Activated naive CD8-positive, alpha-beta T cell (primary cell): ENCODE results near the gene PCSK4.

ENCODE experiments used
- H3K27ac Mint-ChIP-seq: one replicate; pipeline ENCODE4 v1.8.0; 2021; ENCODE audit warnings: mixed read lengths
- H3K27me3 Mint-ChIP-seq: one replicate; pipeline ENCODE4 v1.8.0; 2021; ENCODE audit warnings: mixed read lengths
- H3K36me3 Mint-ChIP-seq: one replicate; pipeline ENCODE4 v1.8.0; 2021; ENCODE audit warnings: mixed read lengths
- H3K4me1 Mint-ChIP-seq: one replicate; pipeline ENCODE4 v1.8.0; 2021; ENCODE audit warnings: low read depth, mixed read lengths
- H3K4me3 Mint-ChIP-seq: one replicate; pipeline ENCODE4 v1.8.0; 2021; ENCODE audit warnings: mild to moderate bottlenecking, mixed read lengths
- H3K9me3 Mint-ChIP-seq: one replicate; pipeline ENCODE4 v1.8.0; 2021; ENCODE audit warnings: low read depth, mixed read lengths

PCSK4 gene

GRCh38 chr19:1452802-1453524 lies 37.2 kb downstream of the PCSK4 start:
- no peak overlapping the region for H3K4me3 Mint-ChIP-seq
- no peaks in the 10 kb centered on the region for H3K9me3 Mint-ChIP-seq
- H3K36me3 Mint-ChIP-seq = no peaks in the 10 kb centered on the region
- peaks cover 20% of the 10 kb centered on the region for H3K4me1 Mint-ChIP-seq
- peaks cover 27% of the 10 kb centered on the region for H3K27me3 Mint-ChIP-seq
- no peak overlapping the region for H3K27ac Mint-ChIP-seq

DNA sequence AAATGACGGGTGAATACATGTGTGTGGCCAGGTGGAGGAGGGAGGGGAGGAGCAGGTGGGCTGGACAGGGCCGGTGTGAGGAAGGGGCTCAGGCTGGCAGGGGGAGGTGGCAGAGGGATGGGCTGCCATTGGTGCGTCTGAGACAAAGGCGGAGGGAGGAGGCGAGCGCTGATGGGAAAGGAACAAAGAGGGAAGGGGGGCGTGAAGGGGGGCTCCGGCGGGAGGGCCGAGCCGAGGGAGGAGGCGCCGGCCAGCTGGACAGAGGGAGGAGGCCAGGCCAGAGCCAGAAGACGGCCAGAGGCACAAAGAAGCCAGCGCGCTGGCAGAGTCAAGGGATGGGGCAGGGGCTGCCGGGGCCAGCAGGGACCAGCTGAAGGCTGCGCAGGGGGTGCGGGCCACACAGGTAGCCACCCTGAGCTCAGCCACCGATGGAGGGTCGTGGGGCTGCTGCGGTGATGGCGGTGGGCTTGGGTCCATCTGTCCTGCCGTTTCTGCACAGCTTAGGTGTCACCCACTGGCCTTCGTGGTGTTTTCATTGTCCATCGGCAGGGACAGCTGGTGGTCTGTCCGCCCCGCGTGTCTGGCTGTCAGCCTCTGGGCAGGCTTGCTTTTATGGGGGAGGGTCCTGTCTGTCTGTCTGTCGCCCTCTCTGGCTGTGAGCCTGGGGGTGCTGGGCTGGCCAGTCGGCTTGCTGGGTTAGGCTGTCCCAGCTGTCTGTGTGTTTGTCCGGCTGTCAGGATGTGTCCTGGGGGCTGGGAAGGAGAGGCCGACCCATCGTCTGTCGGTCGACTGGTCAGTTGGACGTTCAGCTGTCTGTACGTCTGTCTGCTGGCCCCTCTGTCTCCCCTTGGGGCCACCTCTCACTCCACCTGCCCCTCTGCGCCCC lies 38.0 kb downstream of the PCSK4 start:
- Mint-ChIP-seq H3K9me3 (no peaks in the 10 kb centered on the region), H3K4me3 (no peak overlapping the region), H3K27ac (no peak overlapping the region), H3K36me3 (no peaks in the 10 kb centered on the region), H3K27me3 (peaks cover 35% of the 10 kb centered on the region), H3K4me1 (peaks cover 21% of the 10 kb centered on the region)

GRCh38 chr19:1450735-1451731 lies 39.1 kb downstream of the PCSK4 start:
- Mint-ChIP-seq H3K27ac (no peak overlapping the region), H3K4me1 (peaks cover 21% of the 10 kb centered on the region), H3K4me3 (peak overlapping the region; percentile 9)

GRCh38 chr19:1449467-1450442 lies 40.4 kb downstream of the PCSK4 start, which contains the start of gene APC2:
APC2 (plus strand) TSS chr19:1450121; CDS start chr19:1453002, 2,881 bp downstream.
- Mint-ChIP-seq H3K27me3 (peaks cover 32% of the 10 kb centered on the region), H3K4me1 (peaks cover 16% of the 10 kb centered on the region), H3K4me3 (peak within 1 kb of the TSS; percentile 48), H3K9me3 (no peaks in the 10 kb centered on the region), H3K36me3 (no peaks in the 10 kb centered on the region), H3K27ac (no peak within 1 kb of the TSS)

More at GRCh38 chr19:1450735-1451731, 39.1 kb downstream of the PCSK4 start:
- H3K36me3 Mint-ChIP-seq = no peaks in the 10 kb centered on the region
- H3K27me3 Mint-ChIP-seq = peaks cover 36% of the 10 kb centered on the region
- H3K9me3 Mint-ChIP-seq = no peaks in the 10 kb centered on the region

GRCh38 chr19:1447944-1448343 lies 42.2 kb downstream of the PCSK4 start:
- peaks cover 18% of the 10 kb centered on the region for H3K4me1 Mint-ChIP-seq
- H3K27me3 Mint-ChIP-seq = peaks cover 28% of the 10 kb centered on the region
- H3K4me3 Mint-ChIP-seq = peak overlapping the region; percentile 20

DNA sequence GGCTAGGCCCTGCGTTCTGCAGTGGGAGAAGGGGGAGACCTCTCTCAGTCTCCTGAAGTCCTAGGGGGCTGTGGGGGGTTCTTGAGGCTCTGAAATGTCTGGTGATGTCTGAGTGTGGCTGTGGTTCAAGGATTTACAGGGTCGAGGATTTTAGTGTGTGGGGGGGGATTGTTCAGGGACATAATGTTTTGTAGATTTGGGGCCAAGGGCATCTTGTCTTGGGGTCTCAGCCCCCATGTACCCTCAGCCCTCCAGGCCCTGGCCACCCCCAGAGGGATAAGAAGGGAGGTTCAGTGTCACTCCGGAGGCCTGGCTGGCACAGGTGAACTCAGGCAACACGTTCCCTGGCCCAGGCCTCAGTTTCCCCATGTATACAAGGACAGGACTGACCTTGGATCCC lies 42.6 kb downstream of the PCSK4 start:
- H3K27ac Mint-ChIP-seq = no peak overlapping the region
- no peaks in the 10 kb centered on the region for H3K9me3 Mint-ChIP-seq
- peaks cover 21% of the 10 kb centered on the region for H3K4me1 Mint-ChIP-seq
- H3K36me3 Mint-ChIP-seq = no peaks in the 10 kb centered on the region
- H3K4me3 Mint-ChIP-seq = no peak overlapping the region
- peaks cover 27% of the 10 kb centered on the region for H3K27me3 Mint-ChIP-seq

More at GRCh38 chr19:1447944-1448343, 42.2 kb downstream of the PCSK4 start:
- H3K36me3 Mint-ChIP-seq = no peaks in the 10 kb centered on the region
- H3K27ac Mint-ChIP-seq = no peak overlapping the region
- H3K9me3 Mint-ChIP-seq = no peaks in the 10 kb centered on the region

GRCh38 chr19:1446713-1447481 lies 43.3 kb downstream of the PCSK4 start:
- no peaks in the 10 kb centered on the region for H3K9me3 Mint-ChIP-seq
- no peak overlapping the region for H3K27ac Mint-ChIP-seq
- H3K4me3 Mint-ChIP-seq = peak overlapping the region; percentile 32
- H3K4me1 Mint-ChIP-seq = peaks cover 23% of the 10 kb centered on the region
- H3K36me3 Mint-ChIP-seq = no peaks in the 10 kb centered on the region
- peaks cover 27% of the 10 kb centered on the region for H3K27me3 Mint-ChIP-seq

GRCh38 chr19:1445932-1446712 lies 44.0 kb downstream of the PCSK4 start:
- H3K27me3 Mint-ChIP-seq = peaks cover 26% of the 10 kb centered on the region
- H3K9me3 Mint-ChIP-seq = no peaks in the 10 kb centered on the region
- no peak overlapping the region for H3K27ac Mint-ChIP-seq
- peaks cover 27% of the 10 kb centered on the region for H3K4me1 Mint-ChIP-seq
- H3K4me3 Mint-ChIP-seq = no peak overlapping the region
- no peaks in the 10 kb centered on the region for H3K36me3 Mint-ChIP-seq

DNA sequence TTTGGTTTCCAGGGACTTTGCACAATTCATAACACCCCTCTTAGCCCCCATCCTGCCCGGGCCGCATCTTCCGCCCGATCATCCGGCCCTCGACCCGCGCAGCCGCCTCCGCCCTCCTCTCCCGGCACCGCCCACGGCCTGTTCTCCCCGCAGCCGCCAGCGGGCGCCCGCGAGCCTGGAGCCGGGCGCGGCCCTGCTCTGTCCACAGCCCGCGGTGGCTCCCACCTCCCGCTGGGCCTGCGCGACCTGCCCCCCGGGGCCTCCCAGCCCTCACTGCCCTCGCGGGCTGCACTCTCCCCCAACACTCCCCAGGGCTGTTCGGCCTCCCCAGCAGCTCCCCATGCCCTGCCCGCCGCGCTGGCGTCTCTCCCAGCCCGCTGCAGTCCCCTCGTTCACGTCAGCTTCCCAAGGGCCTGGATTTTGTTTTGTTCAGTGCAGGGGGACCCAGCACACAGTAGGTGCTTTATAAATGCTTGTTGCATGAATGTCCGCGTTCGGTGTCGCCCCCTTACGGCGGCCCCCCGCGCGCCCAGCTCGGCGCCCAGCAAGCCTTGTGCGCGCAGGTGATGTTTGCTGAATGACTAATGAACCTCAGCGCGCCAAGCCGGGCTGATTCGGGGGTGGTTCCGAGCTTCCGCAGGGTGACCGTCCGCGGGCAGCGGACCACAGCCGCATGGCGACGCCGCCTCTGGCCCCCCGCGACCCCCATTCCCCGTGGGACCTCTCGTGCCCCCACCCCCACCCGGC lies 44.8 kb downstream of the PCSK4 start:
- H3K9me3 Mint-ChIP-seq = no peaks in the 10 kb centered on the region
- H3K4me3 Mint-ChIP-seq = peak overlapping the region; percentile 65
- peaks cover 31% of the 10 kb centered on the region for H3K4me1 Mint-ChIP-seq
- no peaks in the 10 kb centered on the region for H3K36me3 Mint-ChIP-seq
- H3K27ac Mint-ChIP-seq = no peak overlapping the region
- H3K27me3 Mint-ChIP-seq = peaks cover 19% of the 10 kb centered on the region

GRCh38 chr19:1441677-1442438 lies 48.3 kb downstream of the PCSK4 start:
- Mint-ChIP-seq H3K27me3 (no peaks in the 10 kb centered on the region), H3K27ac (peak overlapping the region; percentile 46), H3K36me3 (no peaks in the 10 kb centered on the region), H3K4me3 (peak overlapping the region; percentile 95), H3K9me3 (no peaks in the 10 kb centered on the region), H3K4me1 (peaks cover 30% of the 10 kb centered on the region)

DNA sequence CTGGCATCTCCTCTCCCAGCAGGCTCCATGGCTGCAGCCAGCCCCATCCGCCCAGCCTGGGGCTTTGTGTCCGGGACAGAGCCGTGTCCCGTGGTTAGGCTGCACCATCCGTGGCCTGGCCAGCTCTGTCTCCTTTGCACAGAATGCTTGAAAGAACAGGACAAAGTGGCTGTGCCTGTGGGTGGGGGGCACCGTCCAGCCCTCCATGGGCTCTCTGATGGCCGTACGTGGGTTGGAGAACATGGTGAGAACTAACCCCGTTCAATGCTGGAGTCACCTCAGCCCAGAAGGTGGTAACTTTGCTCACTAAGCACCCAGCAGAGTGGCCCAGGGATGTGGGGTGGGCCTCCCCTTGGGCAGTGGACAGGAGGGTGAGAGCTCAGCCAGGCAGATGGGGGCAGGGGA lies 49.1 kb downstream of the PCSK4 start:
- H3K36me3 Mint-ChIP-seq = no peaks in the 10 kb centered on the region
- peaks cover 30% of the 10 kb centered on the region for H3K4me1 Mint-ChIP-seq
- H3K4me3 Mint-ChIP-seq = peak overlapping the region; percentile 95
- no peaks in the 10 kb centered on the region for H3K9me3 Mint-ChIP-seq
- H3K27ac Mint-ChIP-seq = peak overlapping the region; percentile 80
- H3K27me3 Mint-ChIP-seq = no peaks in the 10 kb centered on the region
